Measurements from ENCODE around the gene GIMAP6.
"Not testable (repeated sequence)": the region's sequence is repeated elsewhere in the genome, so short reads cannot be mapped to it uniquely, and the experiment has no call there.

- TF ChIP-seq IKZF4 (CRISPR knock-in tag; IDR thresholded peaks at IDR 0.05; ENCODE audit: borderline replicate concordance, low read depth, not compliant biosample characterization); ZNF687 (CRISPR knock-in tag; IDR thresholded peaks at IDR 0.05): not testable (repeated sequence)
These were observed 30.6 kb upstream of the GIMAP6 start for GRCh38 chr7:150662821-150663220.
